C4-2B (cell line): ENCODE data around the gene PPEF2.

Source experiments
- H3K27ac ChIP-seq: fragments of 450-650 bp; 2 replicates; pipeline ENCODE4 v1.5.1; 2017
- CTCF ChIP-seq: fragments of 450-650 bp; conservative IDR thresholded peaks from 2 replicates; pipeline ENCODE4 v1.5.1; 2017; ENCODE audit warnings: mild to moderate bottlenecking
- ZFX ChIP-seq: fragments of 450-650 bp; IDR thresholded peaks from 2 replicates; pipeline ENCODE4 v1.6.1; 2017

Gene PPEF2

GRCh38 chr4:75831856-75832405, 70.3 kb downstream of the PPEF2 start:
- TF ChIP-seq ZFX (no peak), CTCF (no peak)
- H3K27ac ChIP-seq: no peak overlapping the region

GRCh38 chr4:75830906-75831305, 71.3 kb downstream of the PPEF2 start:
- no peak overlapping the region for H3K27ac ChIP-seq
- TF ChIP-seq CTCF: no peak
- no peak for TF ChIP-seq ZFX

GRCh38 chr4:75823812-75824211, 78.4 kb downstream of the PPEF2 start:
- no peak overlapping the region for H3K27ac ChIP-seq
- TF ChIP-seq ZFX: no peak
- no peak for TF ChIP-seq CTCF

GRCh38 chr4:75822416-75822815, 79.8 kb downstream of the PPEF2 start:
- no peak overlapping the region for H3K27ac ChIP-seq
- TF ChIP-seq ZFX: no peak
- no peak for TF ChIP-seq CTCF

- no peak overlapping the region for H3K27ac ChIP-seq
- TF ChIP-seq ZFX: no peak
- no peak for TF ChIP-seq CTCF
Observed at GRCh38 chr4:75821966-75822365, 80.3 kb downstream of the PPEF2 start.

GRCh38 chr4:75821216-75821615, 81.0 kb downstream of the PPEF2 start:
- no peak overlapping the region for H3K27ac ChIP-seq
- TF ChIP-seq ZFX: no peak
- no peak for TF ChIP-seq CTCF

GRCh38 chr4:75820676-75821075, 81.6 kb downstream of the PPEF2 start:
- no peak overlapping the region for H3K27ac ChIP-seq
- TF ChIP-seq CTCF: no peak
- no peak for TF ChIP-seq ZFX
